HepG2 (cell line): ENCODE measurements around the gene LCAT. TPM values are rescaled to one million over a fixed set of nuclear protein-coding genes. Genes with fewer than 3 reads are reported as not detected.
A peak's percentile ranks its signal among the peaks of the same experiment; 100 is the strongest.

ENCODE experiments used
- ATAC-seq: fragments of 200-7000 bp; cut with Tn5 transposase; 3 replicates; pipeline ENCODE4 v1.9.1; 2020; ENCODE audit warnings: mild to moderate bottlenecking, moderate library complexity
- BruUV-seq: library from RNA; stranded (reverse); fragments of 400-500 nt; replicated peaks from 2 replicates; lab custom pipeline; 2021; lab: Mats Ljungman, UMichigan
- CTCF ChIA-PET: fragments of 300-600 bp; formaldehyde crosslinking; extraction: SDS; loops from one replicate; lab custom pipeline; 2021; ENCODE audit warnings: low total read pairs, inconsistent platforms, low intra/inter-chr PET ratio; lab: Yijun Ruan, JAX
- POLR2A ChIA-PET: fragments of 350-600 bp; sonication (Branson Sonifier 250); formaldehyde crosslinking; loops from one replicate; lab custom pipeline; 2020; ENCODE audit warnings: antibody characterized with exemption, inconsistent platforms; lab: Yijun Ruan, JAX
- DNase-seq: peaks from one replicate; pipeline ENCODE4 v3.0.0-alpha.2; 2015; ENCODE audit warnings: low spot score
- FAIRE-seq: peaks from 3 replicates; lab custom pipeline; 2011; peaks lifted over from hg19 to GRCh38; lab: Jason Lieb, UNC
- H2AFZ ChIP-seq: one replicate; pipeline ENCODE4 v1.6.1; 2011; ENCODE audit warnings: low read length, inconsistent platforms
- H3K27ac ChIP-seq: fragments of 300-600 bp; 3 replicates; pipeline ENCODE4 v1.8.0; 2011; ENCODE audit warnings: mixed run types, mild to moderate bottlenecking, mixed read lengths, low read length, inconsistent platforms; ENCODE audit not compliant: insufficient read depth; ENCODE audit errors: extremely low read length
- H3K27me3 ChIP-seq, 2 experiments: fragments of 200-600 bp in 1 of 2; 2 replicates in 1 of 2; 3 replicates in 1 of 2; pipeline versions ENCODE4 v1.6.0 to v1.8.0; 2011; ENCODE audit warnings: low read length in 2 of 2, mild to moderate bottlenecking in 2 of 2, moderate library complexity in 2 of 2, inconsistent platforms in 1 of 2; ENCODE audit not compliant: insufficient read depth in 2 of 2, control insufficient read depth in 1 of 2
- H3K36me3 ChIP-seq, 2 experiments: fragments of 200-600 bp in 1 of 2; replicated peaks in 1 of 2; 2 replicates in 1 of 2; 3 replicates in 1 of 2; pipeline versions ENCODE4 v1.5.1 to v1.8.0; 2011; ENCODE audit warnings: low read length in 2 of 2, inconsistent platforms in 1 of 2; ENCODE audit not compliant: insufficient read depth in 2 of 2, control insufficient read depth in 1 of 2
- H3K4me1 ChIP-seq: 2 replicates; pipeline ENCODE4 v1.5.1; 2012; ENCODE audit warnings: low read length, inconsistent platforms; ENCODE audit not compliant: insufficient read depth
- H3K4me2 ChIP-seq: 2 replicates; pipeline ENCODE4 v1.6.0; 2011; ENCODE audit warnings: low read depth, low read length, inconsistent platforms
- H3K4me3 ChIP-seq, 3 experiments: fragments of 200-600 bp in 1 of 3; sonication (generic), shearing (Covaris generic) in 1 of 3; replicated peaks in 1 of 3; 2 replicates each; pipeline ENCODE4 v1.5.1; 2011 to 2016; ENCODE audit warnings: low read length in 3 of 3, inconsistent platforms in 2 of 3, low read depth in 2 of 3, mild to moderate bottlenecking in 2 of 3, control low read depth in 1 of 3, mixed read lengths in 1 of 3; ENCODE audit not compliant: insufficient read depth in 1 of 3
- H3K79me2 ChIP-seq: one replicate; pipeline ENCODE4 v1.6.1; 2011; ENCODE audit warnings: low read length, inconsistent platforms; ENCODE audit not compliant: insufficient read depth
- H3K9ac ChIP-seq: 2 replicates; pipeline ENCODE4 v1.6.0; 2011; ENCODE audit warnings: mild to moderate bottlenecking, low read depth, low read length, inconsistent platforms; ENCODE audit not compliant: insufficient read depth
- H3K9me3 ChIP-seq: 2 replicates; pipeline ENCODE4 v1.5.1; 2012; ENCODE audit warnings: mild to moderate bottlenecking, low read length
- H4K20me1 ChIP-seq: 2 replicates; pipeline ENCODE4 v1.6.0; 2011; ENCODE audit warnings: inconsistent platforms, mild to moderate bottlenecking, low read length, moderate library complexity; ENCODE audit not compliant: insufficient read depth
- RBM22 ChIP-seq: fragments of 200-400 bp; formaldehyde crosslinking; optimal IDR thresholded peaks from 2 replicates; pipeline ENCODE3; 2017; ENCODE audit warnings: mild to moderate bottlenecking, low read length, moderate library complexity
- REXO4 ChIP-seq: sonication (generic); formaldehyde crosslinking; IDR thresholded peaks from 2 replicates; pipeline ENCODE4 v1.8.0; 2022; ENCODE audit warnings: missing genetic modification reagents, mild to moderate bottlenecking, borderline replicate concordance
- SIN3B ChIP-seq: fragments of 150-350 bp; IDR thresholded peaks from 2 replicates; pipeline ENCODE4 v1.6.1; 2014; ENCODE audit warnings: low read length
- XRCC5 ChIP-seq: fragments of 200-400 bp; formaldehyde crosslinking; optimal IDR thresholded peaks from 2 replicates; pipeline ENCODE3; 2017; ENCODE audit warnings: mild to moderate bottlenecking, low read length
- ZNF292 ChIP-seq: sonication (generic); formaldehyde crosslinking; IDR thresholded peaks from 2 replicates; pipeline ENCODE4 v1.8.1; 2022; ENCODE audit warnings: mild to moderate bottlenecking, low read depth, missing genetic modification reagents, borderline replicate concordance
- ZNF501 ChIP-seq: sonication (generic); formaldehyde crosslinking; IDR thresholded peaks from 2 replicates; pipeline ENCODE4 v1.5.1; 2020; ENCODE audit warnings: mild to moderate bottlenecking, moderate library complexity, missing genetic modification reagents
- ZNF713 ChIP-seq: sonication (generic); formaldehyde crosslinking; IDR thresholded peaks from 2 replicates; pipeline ENCODE4 v1.4.0; 2020; ENCODE audit warnings: mild to moderate bottlenecking, missing genetic modification reagents
- WGBS: methylation state at CpG from one replicate; pipeline ENCODE4 v1.1.6; 2017; ENCODE audit warnings: low lambda C conversion rate; 5-methylcytosine and 5-hydroxymethylcytosine counted together
- in situ Hi-C: cut with HindIII; loops from 2 replicates; pipeline ENCODE4 v1.10.0; 2017; ENCODE audit warnings: low pct_unique_long_range_greater_than_20kb; ENCODE audit not compliant: extremely low pct_ligation_motif_present
- intact Hi-C: fragments of 100-400 bp; cut with micrococcal nuclease; formaldehyde crosslinking; loops from one replicate; pipeline ENCODE4 v1.10.0; 2022; ENCODE audit not compliant: unreplicated experiment
- polyA plus RNA-seq, 8 experiments: library from polyadenylated mRNA; depleted of rRNA in 3 of 8; stranded (reverse) in 7 of 8; unstranded in 1 of 8; fragments of >200 nt; fragmentation: Illumina TruSeq in 4 of 8; extraction: Trizol in 4 of 8; gene quantifications; 2 replicates each; pipeline versions ENCODE4 v1.2.1 to v1.2.3, GENCODE V29; 2011 to 2016; ENCODE audit warnings: low read depth in 4 of 8, missing spikeins in 1 of 8, mixed read lengths in 1 of 8; ENCODE audit not compliant: insufficient read depth in 1 of 8
- total RNA-seq, 5 experiments: library from RNA; depleted of rRNA; stranded (reverse); fragments of >200 nt; fragmentation: Illumina TruSeq; extraction: Trizol; gene quantifications; 2 replicates each; pipeline ENCODE4 v1.2.3, GENCODE V29; 2016; ENCODE audit warnings: low read depth in 1 of 5
- TF ChIP-seq, protein P1 (sequence below): sonication (generic); formaldehyde crosslinking; IDR thresholded peaks from 2 replicates; pipeline ENCODE4 v1.4.0; 2020; ENCODE audit warnings: mild to moderate bottlenecking, missing genetic modification reagents, borderline replicate concordance
- TF ChIP-seq, protein P2 (sequence below): sonication (generic); formaldehyde crosslinking; IDR thresholded peaks from 2 replicates; pipeline ENCODE4 v1.5.1; 2020; ENCODE audit warnings: missing genetic modification reagents, mild to moderate bottlenecking, borderline replicate concordance
- TF ChIP-seq, protein P3 (sequence below): sonication (generic); formaldehyde crosslinking; IDR thresholded peaks from 2 replicates; pipeline ENCODE4 v1.9.0; 2022; ENCODE audit warnings: missing genetic modification reagents, mild to moderate bottlenecking, borderline replicate concordance
- TF ChIP-seq, protein P4 (sequence below), 2 experiments: sonication (generic) in 1 of 2; formaldehyde crosslinking in 1 of 2; IDR thresholded peaks; 2 replicates each; pipeline versions ENCODE4 v1.4.0 to v1.6.1; 2016 to 2020; ENCODE audit warnings: borderline replicate concordance in 1 of 2, low read depth in 1 of 2, mild to moderate bottlenecking in 1 of 2, missing genetic modification reagents in 1 of 2

Gene LCAT
- total and polyA plus RNA-seq, 2 of the 13 experiments (the other 11 are each of a cell fraction or from before 2014, with no cell fraction given): 36.1 to 38.9 TPM

DNA sequence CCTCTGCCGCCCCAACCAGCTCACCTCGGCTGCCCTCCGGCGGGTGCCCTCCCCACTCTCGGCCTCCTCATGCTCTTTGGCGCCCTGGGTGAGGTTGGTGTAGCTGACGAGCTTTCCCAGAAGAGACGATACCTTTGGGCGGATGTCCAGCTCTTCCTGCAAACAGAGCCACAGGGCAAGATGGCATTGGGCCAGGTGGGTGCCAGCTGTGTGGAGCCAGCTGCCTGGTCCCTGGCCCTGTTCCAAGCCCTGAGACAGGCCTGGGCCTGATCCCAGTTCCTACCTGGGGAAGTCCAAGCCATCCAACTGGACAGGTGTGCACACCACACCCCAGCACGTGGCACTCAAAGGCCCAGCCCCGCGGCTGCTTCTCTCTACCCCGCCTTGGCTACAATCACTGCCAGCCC is 17.6 kb upstream of the LCAT start:
- DNase-seq: no peak
- no peaks in the 10 kb centered on the region for H3K9me3 ChIP-seq
- FAIRE-seq: no peak
- TF ChIP-seq RBM22: no peak
- TF ChIP-seq SIN3B: no peak
- TF ChIP-seq, protein P1, sequence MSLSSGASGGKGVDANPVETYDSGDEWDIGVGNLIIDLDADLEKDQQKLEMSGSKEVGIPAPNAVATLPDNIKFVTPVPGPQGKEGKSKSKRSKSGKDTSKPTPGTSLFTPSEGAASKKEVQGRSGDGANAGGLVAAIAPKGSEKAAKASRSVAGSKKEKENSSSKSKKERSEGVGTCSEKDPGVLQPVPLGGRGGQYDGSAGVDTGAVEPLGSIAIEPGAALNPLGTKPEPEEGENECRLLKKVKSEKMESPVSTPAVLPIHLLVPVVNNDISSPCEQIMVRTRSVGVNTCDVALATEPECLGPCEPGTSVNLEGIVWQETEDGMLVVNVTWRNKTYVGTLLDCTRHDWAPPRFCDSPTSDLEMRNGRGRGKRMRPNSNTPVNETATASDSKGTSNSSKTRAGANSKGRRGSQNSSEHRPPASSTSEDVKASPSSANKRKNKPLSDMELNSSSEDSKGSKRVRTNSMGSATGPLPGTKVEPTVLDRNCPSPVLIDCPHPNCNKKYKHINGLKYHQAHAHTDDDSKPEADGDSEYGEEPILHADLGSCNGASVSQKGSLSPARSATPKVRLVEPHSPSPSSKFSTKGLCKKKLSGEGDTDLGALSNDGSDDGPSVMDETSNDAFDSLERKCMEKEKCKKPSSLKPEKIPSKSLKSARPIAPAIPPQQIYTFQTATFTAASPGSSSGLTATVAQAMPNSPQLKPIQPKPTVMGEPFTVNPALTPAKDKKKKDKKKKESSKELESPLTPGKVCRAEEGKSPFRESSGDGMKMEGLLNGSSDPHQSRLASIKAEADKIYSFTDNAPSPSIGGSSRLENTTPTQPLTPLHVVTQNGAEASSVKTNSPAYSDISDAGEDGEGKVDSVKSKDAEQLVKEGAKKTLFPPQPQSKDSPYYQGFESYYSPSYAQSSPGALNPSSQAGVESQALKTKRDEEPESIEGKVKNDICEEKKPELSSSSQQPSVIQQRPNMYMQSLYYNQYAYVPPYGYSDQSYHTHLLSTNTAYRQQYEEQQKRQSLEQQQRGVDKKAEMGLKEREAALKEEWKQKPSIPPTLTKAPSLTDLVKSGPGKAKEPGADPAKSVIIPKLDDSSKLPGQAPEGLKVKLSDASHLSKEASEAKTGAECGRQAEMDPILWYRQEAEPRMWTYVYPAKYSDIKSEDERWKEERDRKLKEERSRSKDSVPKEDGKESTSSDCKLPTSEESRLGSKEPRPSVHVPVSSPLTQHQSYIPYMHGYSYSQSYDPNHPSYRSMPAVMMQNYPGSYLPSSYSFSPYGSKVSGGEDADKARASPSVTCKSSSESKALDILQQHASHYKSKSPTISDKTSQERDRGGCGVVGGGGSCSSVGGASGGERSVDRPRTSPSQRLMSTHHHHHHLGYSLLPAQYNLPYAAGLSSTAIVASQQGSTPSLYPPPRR (CRISPR knock-in tag): no peak
- TF ChIP-seq ZNF713 (CRISPR knock-in tag): no peak
- TF ChIP-seq, protein P2, sequence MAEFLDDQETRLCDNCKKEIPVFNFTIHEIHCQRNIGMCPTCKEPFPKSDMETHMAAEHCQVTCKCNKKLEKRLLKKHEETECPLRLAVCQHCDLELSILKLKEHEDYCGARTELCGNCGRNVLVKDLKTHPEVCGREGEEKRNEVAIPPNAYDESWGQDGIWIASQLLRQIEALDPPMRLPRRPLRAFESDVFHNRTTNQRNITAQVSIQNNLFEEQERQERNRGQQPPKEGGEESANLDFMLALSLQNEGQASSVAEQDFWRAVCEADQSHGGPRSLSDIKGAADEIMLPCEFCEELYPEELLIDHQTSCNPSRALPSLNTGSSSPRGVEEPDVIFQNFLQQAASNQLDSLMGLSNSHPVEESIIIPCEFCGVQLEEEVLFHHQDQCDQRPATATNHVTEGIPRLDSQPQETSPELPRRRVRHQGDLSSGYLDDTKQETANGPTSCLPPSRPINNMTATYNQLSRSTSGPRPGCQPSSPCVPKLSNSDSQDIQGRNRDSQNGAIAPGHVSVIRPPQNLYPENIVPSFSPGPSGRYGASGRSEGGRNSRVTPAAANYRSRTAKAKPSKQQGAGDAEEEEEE (CRISPR knock-in tag): no peak
- no peak for TF ChIP-seq XRCC5
- TF ChIP-seq ZNF501: no peak
- no peak for TF ChIP-seq REXO4
- TF ChIP-seq, protein P3, sequence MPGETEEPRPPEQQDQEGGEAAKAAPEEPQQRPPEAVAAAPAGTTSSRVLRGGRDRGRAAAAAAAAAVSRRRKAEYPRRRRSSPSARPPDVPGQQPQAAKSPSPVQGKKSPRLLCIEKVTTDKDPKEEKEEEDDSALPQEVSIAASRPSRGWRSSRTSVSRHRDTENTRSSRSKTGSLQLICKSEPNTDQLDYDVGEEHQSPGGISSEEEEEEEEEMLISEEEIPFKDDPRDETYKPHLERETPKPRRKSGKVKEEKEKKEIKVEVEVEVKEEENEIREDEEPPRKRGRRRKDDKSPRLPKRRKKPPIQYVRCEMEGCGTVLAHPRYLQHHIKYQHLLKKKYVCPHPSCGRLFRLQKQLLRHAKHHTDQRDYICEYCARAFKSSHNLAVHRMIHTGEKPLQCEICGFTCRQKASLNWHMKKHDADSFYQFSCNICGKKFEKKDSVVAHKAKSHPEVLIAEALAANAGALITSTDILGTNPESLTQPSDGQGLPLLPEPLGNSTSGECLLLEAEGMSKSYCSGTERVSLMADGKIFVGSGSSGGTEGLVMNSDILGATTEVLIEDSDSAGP (CRISPR knock-in tag): peak; percentile 24; the same call in 1 of the 2 replicates
- TF ChIP-seq ZNF292 (CRISPR knock-in tag): no peak
- TF ChIP-seq, protein P4, sequence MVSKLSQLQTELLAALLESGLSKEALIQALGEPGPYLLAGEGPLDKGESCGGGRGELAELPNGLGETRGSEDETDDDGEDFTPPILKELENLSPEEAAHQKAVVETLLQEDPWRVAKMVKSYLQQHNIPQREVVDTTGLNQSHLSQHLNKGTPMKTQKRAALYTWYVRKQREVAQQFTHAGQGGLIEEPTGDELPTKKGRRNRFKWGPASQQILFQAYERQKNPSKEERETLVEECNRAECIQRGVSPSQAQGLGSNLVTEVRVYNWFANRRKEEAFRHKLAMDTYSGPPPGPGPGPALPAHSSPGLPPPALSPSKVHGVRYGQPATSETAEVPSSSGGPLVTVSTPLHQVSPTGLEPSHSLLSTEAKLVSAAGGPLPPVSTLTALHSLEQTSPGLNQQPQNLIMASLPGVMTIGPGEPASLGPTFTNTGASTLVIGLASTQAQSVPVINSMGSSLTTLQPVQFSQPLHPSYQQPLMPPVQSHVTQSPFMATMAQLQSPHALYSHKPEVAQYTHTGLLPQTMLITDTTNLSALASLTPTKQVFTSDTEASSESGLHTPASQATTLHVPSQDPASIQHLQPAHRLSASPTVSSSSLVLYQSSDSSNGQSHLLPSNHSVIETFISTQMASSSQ (IDR thresholded peaks at IDR 0.05; ENCODE audit: low read depth): no peak
- TF ChIP-seq, protein P4 (CRISPR knock-in tag; IDR thresholded peaks at IDR 0.05; ENCODE audit: borderline replicate concordance): no peak

More for the DNA sequence above, 17.6 kb upstream of the LCAT start:
- no peak for ATAC-seq
- intact Hi-C loops (no loop called here), in situ Hi-C loops (no loop called here)
- no peak overlapping the region for H3K4me2 ChIP-seq
- peaks cover 36% of the 10 kb centered on the region for H3K4me1 ChIP-seq
- 97% methylated on average over 9 of the region's 13 CpGs for WGBS
- H2AFZ ChIP-seq: no peak overlapping the region
- CTCF ChIA-PET: no interaction called here
- H3K27me3 ChIP-seq: no peaks in the 10 kb centered on the region; a peak in 1 of 5 replicates
- POLR2A ChIA-PET: interaction anchor here (1.6 to 12.9 kb wide), 2 partner anchors 16 to 26 kb away, joined by 3 to 226 read pairs; partner anchors contain the start of gene LCAT
- H4K20me1 ChIP-seq: peaks cover 14% of the 10 kb centered on the region
- peaks cover 50% of the 10 kb centered on the region for H3K79me2 ChIP-seq
- no peak overlapping the region for H3K27ac ChIP-seq
- H3K36me3 ChIP-seq: peaks cover 47 to 63% of the 10 kb centered on the region in 2 experiments
- H3K9ac ChIP-seq: no peak overlapping the region
- H3K4me3 ChIP-seq: no peak overlapping the region
- BruUV-seq: no TSS peak
